NCI-H748 (cell line): ENCODE measurements around the gene ANO10.

Source experiments
- DNase-seq: peaks from one replicate; lab custom pipeline; 2025; ENCODE audit not compliant: unreplicated experiment; lab: John Stamatoyannopoulos, UW

ANO10 gene

DNA sequence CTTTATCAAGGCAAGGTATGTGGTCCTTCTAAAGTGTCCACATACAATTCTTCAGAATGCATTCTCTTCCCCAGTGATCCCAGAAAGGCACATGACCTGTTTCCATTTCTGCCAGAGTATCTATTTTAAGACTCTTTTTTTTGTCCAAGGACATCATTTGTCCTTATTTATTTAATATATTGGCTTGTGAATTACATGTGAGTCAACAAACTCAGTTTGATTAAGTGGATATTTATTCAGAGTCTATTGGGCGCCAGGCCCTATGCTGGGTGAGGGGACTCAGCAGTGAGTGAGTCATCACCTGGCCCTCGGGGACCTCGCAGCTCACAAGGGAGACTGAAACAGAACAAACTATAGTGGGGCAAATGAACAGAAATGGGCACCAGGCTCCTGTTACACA lies 198.7 kb downstream of the ANO10 start:
- DNase-seq: peak; percentile 17

- no peak for DNase-seq
Measured at GRCh38 chr3:43418601-43419272, 203.1 kb downstream of the ANO10 start.

GRCh38 chr3:43417133-43417532 lies 204.7 kb downstream of the ANO10 start:
- no peak for DNase-seq

DNA sequence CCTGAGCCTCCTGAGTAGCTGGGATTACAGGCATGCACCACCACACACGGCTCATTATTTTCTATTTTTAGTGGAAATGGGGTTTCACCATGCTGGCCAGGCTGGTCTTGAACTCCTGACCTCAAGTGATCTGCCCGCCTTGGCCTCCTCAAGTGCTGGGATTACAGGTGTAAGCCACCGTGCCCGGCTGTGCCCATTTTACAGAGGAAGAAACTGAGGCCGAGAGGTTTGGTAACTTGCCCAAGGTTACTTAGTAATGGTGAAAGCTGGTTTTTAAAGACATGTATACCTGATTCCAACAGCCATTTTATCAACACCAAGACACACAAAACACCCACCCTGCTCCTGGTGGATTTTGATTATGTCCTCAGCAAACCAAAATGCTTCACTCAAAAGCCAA lies 206.7 kb downstream of the ANO10 start:
- no peak for DNase-seq

GRCh38 chr3:43413676-43414368 lies 208.0 kb downstream of the ANO10 start:
- DNase-seq: no peak

DNA sequence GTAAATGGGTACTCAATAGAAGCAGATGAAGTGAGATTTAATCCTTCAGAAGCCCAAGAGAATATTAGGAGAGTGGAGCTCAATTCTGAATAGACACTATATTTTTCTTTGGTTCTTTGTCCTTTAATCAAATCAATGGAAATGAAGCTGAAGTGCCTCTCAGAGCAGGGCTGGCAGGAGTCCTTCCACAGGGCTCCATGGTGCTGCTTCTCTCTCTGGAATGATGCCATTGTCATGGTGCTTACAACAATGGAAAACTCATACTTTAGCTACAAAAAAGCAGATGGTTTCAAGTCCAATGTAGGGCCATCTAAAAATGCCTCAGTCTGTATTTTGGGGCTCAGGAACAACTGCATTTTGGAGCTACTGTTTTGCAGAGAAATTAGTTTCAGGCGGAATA lies 210.4 kb downstream of the ANO10 start:
- no peak for DNase-seq

DNA sequence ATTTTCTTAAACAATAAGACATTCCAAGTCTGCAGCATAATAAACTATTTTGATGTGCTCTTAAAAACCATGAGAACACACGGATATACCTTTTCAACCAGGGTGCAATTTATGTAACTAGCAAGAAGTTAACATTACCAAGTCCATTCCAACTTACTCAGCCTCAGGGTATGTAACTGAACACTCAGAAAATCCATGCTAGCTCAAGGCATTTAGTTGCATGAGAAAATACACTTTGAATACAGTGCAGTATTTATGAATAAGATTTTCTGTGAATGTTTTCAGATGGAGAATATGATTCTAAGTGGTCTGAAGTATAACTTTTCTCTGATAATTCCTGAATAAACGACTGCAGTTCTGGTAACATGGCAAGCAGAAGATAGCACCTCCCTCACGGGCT lies 211.2 kb downstream of the ANO10 start:
- DNase-seq: no peak

DNA sequence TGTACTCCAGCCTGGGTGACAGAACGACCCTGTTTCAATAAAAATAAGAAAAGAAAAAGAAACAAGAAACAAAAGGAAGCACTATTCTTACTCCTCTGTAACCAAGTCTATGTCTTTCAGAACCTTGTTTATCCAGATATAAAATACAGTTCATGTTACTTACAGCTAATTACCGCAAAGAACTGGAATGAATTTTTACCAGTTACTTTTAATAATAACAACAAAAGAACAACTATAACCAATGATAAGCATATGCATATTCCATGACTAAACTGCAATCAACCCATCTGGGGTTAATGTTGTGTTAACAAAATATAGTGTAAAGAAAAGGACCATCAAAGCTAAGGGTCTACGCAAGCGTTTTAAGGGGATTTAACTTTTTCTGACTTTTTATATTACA lies 212.3 kb downstream of the ANO10 start:
- no peak for DNase-seq

GRCh38 chr3:43406643-43407023 lies 215.2 kb downstream of the ANO10 start:
- DNase-seq: no peak

DNA sequence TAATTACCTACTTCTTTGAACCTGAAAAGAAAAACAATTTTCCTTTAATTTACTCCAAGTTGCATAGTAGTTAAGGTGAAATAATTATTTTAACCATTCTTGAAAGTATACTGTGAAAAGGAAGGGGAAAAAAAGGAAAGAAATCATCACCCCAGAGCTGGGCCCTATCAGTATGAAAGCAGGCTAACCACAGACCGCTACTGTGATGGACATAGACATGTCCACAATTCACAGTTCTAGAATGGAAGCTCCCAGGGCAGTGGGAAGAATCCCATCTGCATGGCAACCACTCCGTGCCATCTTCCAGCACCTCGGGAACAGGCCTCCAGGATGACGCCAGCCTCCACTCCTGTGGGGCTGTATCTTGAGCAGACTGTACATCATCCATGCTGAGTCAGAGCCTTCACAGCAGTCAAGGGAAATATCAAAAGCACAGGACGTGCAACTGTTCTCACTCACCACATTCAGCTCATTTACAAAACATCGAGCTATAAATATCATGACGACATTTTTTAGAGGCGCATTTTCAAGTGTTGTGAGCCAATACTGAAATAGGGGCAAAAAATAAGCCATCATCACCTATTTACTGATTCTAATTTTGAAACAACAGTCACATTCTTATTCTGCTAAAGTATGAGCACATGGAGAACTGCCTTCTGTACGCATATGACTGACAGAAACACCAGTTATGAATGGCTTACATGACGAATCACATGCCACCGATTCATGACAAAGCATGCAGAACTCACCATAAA lies 215.7 kb downstream of the ANO10 start:
- DNase-seq: no peak

- DNase-seq: no peak
Measured at GRCh38 chr3:43400781-43401730, 220.8 kb downstream of the ANO10 start.

DNA sequence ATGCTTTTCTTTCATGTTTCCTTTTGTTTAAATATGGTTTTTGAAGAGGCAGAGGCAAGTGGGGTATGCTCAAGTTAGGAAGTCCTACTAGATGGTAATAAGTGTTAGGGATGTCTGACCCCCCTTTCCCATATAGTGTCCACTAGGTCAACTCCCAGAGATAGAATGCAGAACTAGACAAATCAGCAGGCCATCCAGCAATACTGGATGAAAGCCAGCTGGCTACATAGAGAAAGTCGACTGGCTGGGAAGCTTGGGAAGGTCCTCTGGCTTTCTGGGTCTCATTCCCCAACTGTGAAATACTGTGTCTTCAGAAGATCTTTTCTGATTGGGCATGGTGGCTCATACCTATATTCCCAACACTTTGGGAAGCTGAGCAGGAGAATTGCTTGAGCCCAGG lies 221.6 kb downstream of the ANO10 start:
- DNase-seq: no peak

- no peak for DNase-seq
Measured at GRCh38 chr3:43399034-43399433, 222.8 kb downstream of the ANO10 start.

GRCh38 chr3:43394041-43394554 lies 227.7 kb downstream of the ANO10 start:
- DNase-seq: no peak

- DNase-seq: no peak
Measured at GRCh38 chr3:43391621-43392020, 230.2 kb downstream of the ANO10 start.

- no peak for DNase-seq
Measured at GRCh38 chr3:43390255-43390588, 231.6 kb downstream of the ANO10 start.

GRCh38 chr3:43389388-43390254 lies 232.2 kb downstream of the ANO10 start:
- no peak for DNase-seq

DNA sequence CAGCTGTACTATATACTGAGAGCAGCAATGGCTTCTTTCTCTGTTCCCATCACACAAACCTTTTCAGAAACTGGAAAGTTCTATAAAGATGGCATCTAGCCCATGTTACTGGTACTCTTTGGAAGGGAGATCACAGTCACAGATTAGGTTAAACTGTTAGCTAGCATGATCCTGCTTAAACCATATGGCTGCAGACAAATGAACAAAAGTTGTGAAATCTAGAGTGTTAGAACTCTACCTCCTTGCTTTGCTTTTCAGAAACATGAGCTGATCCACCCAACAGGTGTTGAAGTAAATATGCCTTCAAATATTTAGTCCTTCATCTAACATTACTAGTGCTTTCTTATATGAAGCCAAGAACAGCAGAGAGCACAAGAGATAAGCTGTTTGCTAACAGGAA lies 232.9 kb downstream of the ANO10 start:
- DNase-seq: no peak

DNA sequence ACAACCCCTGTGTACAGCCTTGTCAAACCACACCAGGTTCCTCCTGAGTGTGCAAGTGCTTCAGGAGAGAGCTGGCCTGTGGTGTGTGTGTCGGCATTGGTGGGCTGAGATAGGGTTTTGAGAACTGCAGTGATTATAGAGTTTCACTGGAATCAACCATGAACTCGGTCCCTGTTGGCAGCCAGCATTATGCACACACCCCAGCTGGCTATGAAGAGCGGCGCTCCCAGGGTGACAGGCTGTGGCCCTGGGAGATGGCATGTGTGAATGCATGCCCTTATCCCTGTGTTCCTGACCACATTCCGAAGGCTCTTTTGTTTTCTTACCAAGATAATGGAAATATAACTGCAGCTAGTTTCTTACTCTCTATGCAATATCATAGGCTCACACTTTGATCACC lies 233.6 kb downstream of the ANO10 start:
- no peak for DNase-seq

DNA sequence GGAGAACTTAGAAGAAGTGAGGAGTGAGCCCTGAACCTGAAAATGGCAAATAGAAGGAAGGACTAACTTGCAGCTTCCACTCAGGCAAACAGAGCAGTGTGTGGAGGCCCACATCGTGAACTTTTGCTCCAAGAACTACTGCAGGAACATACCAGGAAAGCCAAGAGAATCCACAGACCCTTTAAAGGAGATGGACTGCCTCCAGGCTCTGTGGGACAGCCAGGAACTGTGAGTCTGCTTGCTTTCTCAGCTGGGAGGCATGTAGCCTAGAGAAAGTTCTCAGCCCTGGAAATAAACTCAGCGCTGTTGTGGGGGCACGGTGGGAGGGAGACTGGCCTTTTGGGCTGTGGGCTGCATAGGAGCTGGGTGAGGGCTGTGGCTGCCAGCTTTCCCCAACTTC lies 242.5 kb downstream of the ANO10 start:
- no peak for DNase-seq
